ENCODE data around the gene COQ6. TPM values are rescaled to one million over a fixed set of nuclear protein-coding genes. Genes with fewer than 3 reads are reported as not detected.

Gene COQ6
- total RNA-seq, 4 donors from 2014 or later: 39.1 to 46.8 (median 42.4) TPM

GRCh38 chr14:73937012-73937411 is 13.1 kb upstream of the COQ6 start:
- in situ Hi-C loops (cut with MboI; ENCODE audit: low pct_ligation_motif_present in 1 of 4, low pct_unique_long_range_greater_than_20kb in 1 of 4, low sequenced_read_pairs in 3 of 4) (no loop called here), intact Hi-C loops (cut with DNase I; ENCODE audit: low total_unique reads) (no loop called here)
- Histone ChIP-seq H3K27me3 (no peaks in the 10 kb centered on the region), H3K27ac (no peak overlapping the region), H3K4me3 (no peak overlapping the region), H3K4me1 (peaks cover 0 to under 1% (median 0%) of the 10 kb centered on the region in 4 donors), H3K9me3 (no peaks in the 10 kb centered on the region), H3K36me3 (peaks cover 0 to 32% (median 11%) of the 10 kb centered on the region in 4 donors)
- 100% methylated on average over 2 of the region's 2 CpGs for WGBS, 2 donors (ENCODE audit: low coverage in 1 of 2)
- no peak for TF ChIP-seq POLR2A (IDR thresholded peaks at IDR 0.05)
- no peak for TF ChIP-seq POLR2AphosphoS5 (IDR thresholded peaks at IDR 0.05)
- no peak for TF ChIP-seq EP300 (IDR thresholded peaks at IDR 0.05; ENCODE audit: low read depth)
- TF ChIP-seq CTCF (IDR thresholded peaks at IDR 0.05): no peak
- DNase-seq: no peak

- peaks cover 0 to 34% (median 15%) of the 10 kb centered on the region in 4 donors for H3K4me1 ChIP-seq
- TF ChIP-seq CTCF (IDR thresholded peaks at IDR 0.05): peak in 1 of 5 experiments; percentile 11
- TF ChIP-seq POLR2AphosphoS5 (IDR thresholded peaks at IDR 0.05): no peak
- no peaks in the 10 kb centered on the region for H3K9me3 ChIP-seq
- intact Hi-C loops (cut with DNase I; ENCODE audit: low total_unique reads) (no loop called here), in situ Hi-C loops (cut with MboI; ENCODE audit: low pct_ligation_motif_present in 1 of 4, low pct_unique_long_range_greater_than_20kb in 1 of 4, low sequenced_read_pairs in 3 of 4) (no loop called here)
- H3K27me3 ChIP-seq: no peaks in the 10 kb centered on the region
- H3K27ac ChIP-seq: peak overlapping the region in 1 of 4 donors; percentile 18
- peaks cover 0 to 6% (median under 1%) of the 10 kb centered on the region in 4 donors for H3K36me3 ChIP-seq
- 20 to 88% methylated on average over 1 to 7 of the region's 7 CpGs for WGBS, 2 donors (ENCODE audit: low coverage in 1 of 2)
- DNase-seq: no peak
- no peak overlapping the region for H3K4me3 ChIP-seq
These were observed 7.9 kb upstream of the COQ6 start for GRCh38 chr14:73942180-73942579.

GRCh38 chr14:73943083-73943482 is 7.0 kb upstream of the COQ6 start:
- peaks cover 0 to 34% (median 15%) of the 10 kb centered on the region in 4 donors for H3K4me1 ChIP-seq
- no peaks in the 10 kb centered on the region for H3K9me3 ChIP-seq
- H3K4me3 ChIP-seq: no peak overlapping the region
- no peak for DNase-seq
- TF ChIP-seq CTCF (IDR thresholded peaks at IDR 0.05): no peak
- no peak for TF ChIP-seq EP300 (IDR thresholded peaks at IDR 0.05; ENCODE audit: low read depth)
- no peak for TF ChIP-seq POLR2AphosphoS5 (IDR thresholded peaks at IDR 0.05)
- TF ChIP-seq POLR2A (IDR thresholded peaks at IDR 0.05): no peak
- WGBS, 2 donors (ENCODE audit: low coverage in 1 of 2): 31 to 48% methylated on average over 3 to 4 of the region's 4 CpGs
- intact Hi-C loops (cut with DNase I; ENCODE audit: low total_unique reads): no loop called here
- in situ Hi-C loops (cut with MboI; ENCODE audit: low pct_ligation_motif_present in 1 of 4, low pct_unique_long_range_greater_than_20kb in 1 of 4, low sequenced_read_pairs in 3 of 4): no loop called here
- no peaks in the 10 kb centered on the region for H3K36me3 ChIP-seq
- H3K27me3 ChIP-seq: no peaks in the 10 kb centered on the region
- peak overlapping the region in 1 of 4 donors; percentile 18 for H3K27ac ChIP-seq

- Histone ChIP-seq H3K4me3 (no peak overlapping the region), H3K27ac (peak overlapping the region; percentile 15 to 61 (median 46)), H3K36me3 (no peaks in the 10 kb centered on the region), H3K27me3 (no peaks in the 10 kb centered on the region), H3K9me3 (no peaks in the 10 kb centered on the region), H3K4me1 (peaks cover 0 to 41% (median 19%) of the 10 kb centered on the region in 4 donors)
- DNase-seq: peak; percentile 24
- TF ChIP-seq POLR2A (IDR thresholded peaks at IDR 0.05) (no peak), EP300 (IDR thresholded peaks at IDR 0.05; ENCODE audit: low read depth) (no peak), CTCF (IDR thresholded peaks at IDR 0.05) (no peak), POLR2AphosphoS5 (IDR thresholded peaks at IDR 0.05) (no peak)
- in situ Hi-C loops (cut with MboI; ENCODE audit: low pct_ligation_motif_present in 1 of 4, low pct_unique_long_range_greater_than_20kb in 1 of 4, low sequenced_read_pairs in 3 of 4): no loop called here
- WGBS, 2 donors (ENCODE audit: low coverage in 1 of 2): 42 to 59% methylated on average over 3 to 17 of the region's 17 CpGs
- intact Hi-C loops (cut with DNase I; ENCODE audit: low total_unique reads): no loop called here
These were observed 5.5 kb upstream of the COQ6 start for GRCh38 chr14:73944432-73945158.
